ENCODE measurements around the gene TSFM. TPM values are rescaled to one million over a fixed set of nuclear protein-coding genes. Genes with fewer than 3 reads are reported as not detected.

TSFM gene
- total RNA-seq, 2 donors from 2014 or later, result 20.0 to 23.2 TPM

DNA sequence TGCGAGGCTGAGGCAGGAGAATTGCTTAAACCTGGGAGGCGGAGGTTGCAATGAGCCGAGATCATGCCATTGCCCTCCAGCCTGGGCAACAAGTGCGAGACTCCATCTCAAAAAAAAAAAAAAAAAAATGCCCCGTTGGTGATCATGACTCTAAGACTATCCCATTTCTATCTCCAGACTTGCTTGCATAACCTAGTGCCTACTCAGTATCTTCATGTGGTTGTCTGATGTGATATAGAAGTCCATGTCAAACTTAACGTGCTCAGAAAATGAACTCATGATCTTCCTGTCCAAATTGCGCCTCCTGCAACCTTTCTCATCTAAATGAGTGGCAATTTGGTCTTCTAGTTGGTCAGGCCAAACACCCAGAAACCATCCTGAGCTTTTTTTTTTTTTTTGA is 4.7 kb upstream of the TSFM start:
- H3K9me3 ChIP-seq, result no peaks in the 10 kb centered on the region
- peaks cover 0 to 12% of the 10 kb centered on the region in 2 donors for H3K4me1 ChIP-seq
- H3K36me3 ChIP-seq, result no peaks in the 10 kb centered on the region
- H3K27me3 ChIP-seq, result no peaks in the 10 kb centered on the region
- TF ChIP-seq, protein P1, sequence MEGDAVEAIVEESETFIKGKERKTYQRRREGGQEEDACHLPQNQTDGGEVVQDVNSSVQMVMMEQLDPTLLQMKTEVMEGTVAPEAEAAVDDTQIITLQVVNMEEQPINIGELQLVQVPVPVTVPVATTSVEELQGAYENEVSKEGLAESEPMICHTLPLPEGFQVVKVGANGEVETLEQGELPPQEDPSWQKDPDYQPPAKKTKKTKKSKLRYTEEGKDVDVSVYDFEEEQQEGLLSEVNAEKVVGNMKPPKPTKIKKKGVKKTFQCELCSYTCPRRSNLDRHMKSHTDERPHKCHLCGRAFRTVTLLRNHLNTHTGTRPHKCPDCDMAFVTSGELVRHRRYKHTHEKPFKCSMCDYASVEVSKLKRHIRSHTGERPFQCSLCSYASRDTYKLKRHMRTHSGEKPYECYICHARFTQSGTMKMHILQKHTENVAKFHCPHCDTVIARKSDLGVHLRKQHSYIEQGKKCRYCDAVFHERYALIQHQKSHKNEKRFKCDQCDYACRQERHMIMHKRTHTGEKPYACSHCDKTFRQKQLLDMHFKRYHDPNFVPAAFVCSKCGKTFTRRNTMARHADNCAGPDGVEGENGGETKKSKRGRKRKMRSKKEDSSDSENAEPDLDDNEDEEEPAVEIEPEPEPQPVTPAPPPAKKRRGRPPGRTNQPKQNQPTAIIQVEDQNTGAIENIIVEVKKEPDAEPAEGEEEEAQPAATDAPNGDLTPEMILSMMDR (IDR thresholded peaks at IDR 0.05), result no peak
- H3K27ac ChIP-seq, result no peak overlapping the region
- no peak overlapping the region for H3K4me3 ChIP-seq
- DNase-seq (ENCODE audit: low spot score), result no peak

DNA sequence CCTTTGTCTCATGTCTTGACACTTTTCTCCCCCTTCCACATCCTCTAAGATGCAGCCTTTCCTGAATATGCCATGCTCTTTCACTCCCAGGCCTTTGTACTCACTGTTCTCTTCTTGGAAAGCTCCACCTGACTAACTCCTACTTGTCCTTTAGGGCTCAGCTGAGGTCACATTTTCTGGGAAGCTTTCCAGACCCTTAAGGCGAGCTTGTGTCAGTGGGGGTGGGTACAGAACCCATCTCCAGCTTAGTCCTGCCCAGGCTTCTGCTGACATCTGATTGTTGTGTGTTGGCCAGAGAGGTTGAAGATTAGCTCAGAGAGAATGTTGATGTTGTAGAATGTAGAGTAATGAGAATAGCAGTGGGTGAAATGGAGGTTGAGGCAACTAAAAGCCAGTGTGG is 2.9 kb upstream of the TSFM start:
- Histone ChIP-seq H3K9me3 (no peaks in the 10 kb centered on the region), H3K27ac (no peak overlapping the region), H3K27me3 (no peaks in the 10 kb centered on the region), H3K4me1 (peaks cover 0 to 16% of the 10 kb centered on the region in 2 donors), H3K36me3 (peaks cover 5% of the 10 kb centered on the region), H3K4me3 (no peak overlapping the region)
- no peak for DNase-seq (ENCODE audit: low spot score)
- TF ChIP-seq, protein P1 (IDR thresholded peaks at IDR 0.05), result no peak

DNA sequence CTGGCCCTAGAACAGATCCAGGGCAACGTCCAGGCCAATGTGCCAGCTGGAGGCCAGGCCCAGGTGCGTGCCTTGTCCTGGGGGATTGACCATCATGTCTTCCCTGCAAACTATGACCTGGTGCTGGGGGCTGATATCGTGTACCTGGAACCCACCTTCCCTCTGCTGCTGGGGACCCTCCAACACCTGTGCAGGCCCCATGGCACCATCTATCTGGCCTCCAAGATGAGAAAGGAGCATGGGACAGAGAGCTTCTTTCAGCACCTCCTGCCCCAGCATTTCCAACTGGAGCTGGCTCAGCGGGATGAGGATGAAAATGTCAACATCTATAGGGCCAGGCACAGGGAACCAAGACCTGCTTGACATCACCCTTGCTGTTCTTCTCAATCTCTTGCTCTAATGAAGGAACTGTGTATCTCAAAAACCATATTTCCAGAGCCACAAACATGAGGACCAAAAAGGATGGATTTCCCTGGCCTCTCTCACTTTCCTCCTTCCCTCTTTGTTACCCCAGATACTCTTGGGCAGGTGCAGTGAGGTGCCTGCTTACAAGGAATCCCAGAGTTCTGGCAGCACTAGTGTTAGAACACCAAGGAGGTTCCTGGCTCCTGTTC is 2.2 kb upstream of the TSFM start:
- H3K9me3 ChIP-seq, result no peaks in the 10 kb centered on the region
- H3K27me3 ChIP-seq, result no peaks in the 10 kb centered on the region
- peaks cover 9% of the 10 kb centered on the region for H3K36me3 ChIP-seq
- TF ChIP-seq, protein P1 (IDR thresholded peaks at IDR 0.05), result no peak
- DNase-seq (ENCODE audit: low spot score), result no peak
- H3K4me1 ChIP-seq, result peaks cover 0 to 16% of the 10 kb centered on the region in 2 donors
- H3K4me3 ChIP-seq, result no peak overlapping the region
- no peak overlapping the region for H3K27ac ChIP-seq

DNA sequence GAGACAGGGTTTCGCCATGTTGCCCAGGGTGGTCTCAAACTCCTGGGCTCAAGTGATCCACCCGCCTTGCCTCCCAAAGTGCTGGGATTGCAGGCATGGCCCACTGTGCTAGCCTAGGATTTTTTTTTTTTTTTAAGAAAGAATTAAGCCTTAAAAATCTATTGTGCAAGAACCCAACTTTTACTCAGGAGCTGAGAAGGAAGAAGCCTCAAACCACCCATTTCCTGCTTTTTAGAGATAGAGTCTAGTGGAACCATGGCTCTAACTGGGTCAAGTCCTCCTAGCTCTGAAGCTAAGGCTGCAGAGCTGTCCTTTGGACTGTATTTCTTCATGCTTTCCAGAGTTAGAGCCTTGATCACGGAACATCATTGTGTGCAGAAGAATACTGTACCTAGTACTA is 1.3 kb upstream of the TSFM start:
- H3K27me3 ChIP-seq, result no peaks in the 10 kb centered on the region
- no peak overlapping the region for H3K27ac ChIP-seq
- TF ChIP-seq, protein P1 (IDR thresholded peaks at IDR 0.05), result no peak
- H3K9me3 ChIP-seq, result no peaks in the 10 kb centered on the region
- DNase-seq (ENCODE audit: low spot score), result no peak
- peaks cover 18% of the 10 kb centered on the region for H3K36me3 ChIP-seq
- no peak overlapping the region for H3K4me3 ChIP-seq
- peaks cover 0 to 16% of the 10 kb centered on the region in 2 donors for H3K4me1 ChIP-seq

DNA sequence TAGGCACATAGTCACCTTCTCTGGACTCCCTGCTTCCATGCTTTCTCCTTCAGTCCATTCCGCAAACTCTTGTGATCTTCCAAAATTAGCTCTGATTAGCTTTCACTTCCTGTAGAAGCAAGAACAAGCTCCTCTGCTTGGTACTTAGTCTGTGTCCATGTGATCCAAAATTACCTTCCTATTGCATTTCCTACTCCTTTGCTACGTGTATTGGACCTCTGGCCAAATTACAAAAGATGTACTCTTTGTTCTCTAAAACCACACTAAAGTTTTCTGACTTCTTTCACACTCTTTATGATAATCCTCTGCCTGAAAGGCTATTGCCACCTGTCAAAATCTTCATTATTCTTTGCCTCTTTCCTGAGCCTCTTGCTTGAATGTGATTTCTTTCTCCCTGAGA is 786 bp upstream of the TSFM start:
- Histone ChIP-seq H3K27me3 (no peaks in the 10 kb centered on the region), H3K4me3 (no peak overlapping the region), H3K9me3 (no peaks in the 10 kb centered on the region), H3K27ac (no peak overlapping the region), H3K4me1 (peaks cover 0 to 16% of the 10 kb centered on the region in 2 donors), H3K36me3 (peaks cover 23% of the 10 kb centered on the region)
- TF ChIP-seq, protein P1 (IDR thresholded peaks at IDR 0.05), result no peak
- DNase-seq (ENCODE audit: low spot score), result no peak

DNA sequence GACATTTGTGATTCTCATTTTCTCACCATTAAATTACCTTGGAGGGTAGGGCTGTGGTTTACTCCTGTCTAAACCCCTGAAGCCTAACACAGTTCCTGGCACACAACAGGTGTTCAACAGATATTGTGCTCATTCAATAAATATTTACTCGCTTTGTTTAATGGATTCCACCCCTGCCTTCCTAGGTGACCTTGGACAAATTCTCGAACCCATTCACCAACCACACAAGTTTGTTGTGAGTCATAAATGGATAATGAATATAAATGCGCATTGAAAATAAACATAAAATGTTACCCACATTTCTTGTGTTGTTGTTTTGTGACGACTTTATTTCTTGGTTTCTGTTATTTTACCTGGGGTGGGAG is 362 bp upstream of the TSFM start:
- TF ChIP-seq, protein P1 (IDR thresholded peaks at IDR 0.05), result no peak

More for the DNA sequence above, 362 bp upstream of the TSFM start:
- H3K27me3 ChIP-seq, result no peaks in the 10 kb centered on the region
- peak overlapping the region in 1 of 2 donors; percentile 61 for H3K27ac ChIP-seq
- no peak for DNase-seq (ENCODE audit: low spot score)
- peak overlapping the region; percentile 77 to 100 for H3K4me3 ChIP-seq
- H3K9me3 ChIP-seq, result no peaks in the 10 kb centered on the region
- H3K36me3 ChIP-seq, result peaks cover 27% of the 10 kb centered on the region
- peaks cover 0 to 16% of the 10 kb centered on the region in 2 donors for H3K4me1 ChIP-seq

Measured in right atrium auricular region (tissue), 2 donors.